Activated CD4-positive, alpha-beta memory T cell treated with anti-CD3 and anti-CD28 coated beads, Interleukin-2, amount 10 ng/mL, durations not matched to agents 7 days and 5 days (primary cell): ENCODE measurements around the gene FADS3. TPM values are rescaled to one million over a fixed set of nuclear protein-coding genes. Genes with fewer than 3 reads are reported as not detected.

Experiments used
- CTCF ChIA-PET: fragments of 350-600 bp; sonication (Branson Sonifier 250); formaldehyde crosslinking; loops from one replicate; lab custom pipeline; 2021; ENCODE audit warnings: antibody characterized with exemption, inconsistent platforms; lab: Charles Lee
- POLR2A ChIA-PET: fragments of 350-600 bp; sonication (Branson Sonifier 250); formaldehyde crosslinking; loops from one replicate; lab custom pipeline; 2021; ENCODE audit warnings: antibody characterized with exemption; lab: Charles Lee
- DNase-seq: peaks from one replicate; pipeline ENCODE4 v3.0.0-alpha.2; 2020
- H3K27ac Mint-ChIP-seq: one replicate; pipeline ENCODE4 v1.8.0; 2021; ENCODE audit warnings: mild to moderate bottlenecking, mixed read lengths
- H3K27me3 Mint-ChIP-seq: one replicate; pipeline ENCODE4 v1.8.0; 2021; ENCODE audit warnings: mixed read lengths
- H3K36me3 Mint-ChIP-seq: one replicate; pipeline ENCODE4 v1.8.0; 2021; ENCODE audit warnings: low read depth, mixed read lengths
- H3K4me1 Mint-ChIP-seq: one replicate; pipeline ENCODE4 v1.8.0; 2021; ENCODE audit warnings: mixed read lengths
- H3K4me3 Mint-ChIP-seq: one replicate; pipeline ENCODE4 v1.8.0; 2021; ENCODE audit warnings: mild to moderate bottlenecking, mixed read lengths
- H3K9me3 Mint-ChIP-seq: one replicate; pipeline ENCODE4 v1.8.0; 2021; ENCODE audit warnings: mixed read lengths
- total RNA-seq, 2 experiments: library from RNA; stranded (reverse); gene quantifications; one replicate each; pipeline ENCODE4 v1.2.3, GENCODE V29; 2021

FADS3 gene
- total RNA-seq, 2 experiments from 2014 or later: 5.2 to 5.4 TPM

DNA sequence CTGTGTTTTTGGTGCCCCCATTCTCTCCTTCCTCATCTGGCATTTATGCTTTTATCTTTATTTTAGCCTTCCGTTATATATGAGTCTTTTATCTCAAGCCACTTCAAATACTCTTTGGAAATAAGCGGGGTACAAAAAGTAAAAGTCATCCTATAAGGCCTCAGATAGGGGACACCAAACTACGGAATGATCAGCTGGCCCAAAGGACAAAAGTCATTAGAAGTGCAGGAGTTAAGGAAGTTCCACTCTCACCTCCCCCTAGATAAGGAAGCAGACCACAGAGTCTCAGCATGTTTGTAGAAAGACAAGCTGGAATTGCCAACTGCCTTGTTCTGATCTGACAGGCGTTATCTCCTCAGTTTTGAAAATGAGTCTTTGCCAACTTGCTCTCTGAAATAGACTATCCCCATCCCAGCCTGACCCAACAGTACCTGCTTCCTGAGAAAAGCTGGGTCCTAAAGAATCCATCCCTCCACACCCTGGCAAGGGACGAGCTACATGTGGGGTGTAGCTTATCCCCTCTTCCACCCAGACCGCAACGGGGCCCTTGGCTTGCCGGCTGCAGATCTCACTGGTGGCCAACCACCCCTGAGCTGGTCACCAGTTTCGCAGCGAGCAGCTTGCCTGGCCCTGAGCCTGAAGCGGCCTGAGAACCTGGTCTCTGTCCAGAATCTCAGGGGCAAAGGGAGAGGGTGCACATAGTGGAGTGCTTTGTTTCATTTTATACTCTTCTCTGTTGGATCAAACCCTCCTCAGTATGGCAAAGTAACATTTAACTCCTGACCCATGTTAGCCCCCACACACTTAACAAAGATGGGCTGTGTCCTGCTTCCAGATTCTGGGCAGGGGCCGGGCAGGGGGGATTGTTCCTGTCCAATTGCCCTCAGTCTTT is 49.5 kb downstream of the FADS3 start:
- ChIA-PET POLR2A (no interaction called here), CTCF (no interaction called here)
- no peak for DNase-seq
- peaks cover 2% of the 10 kb centered on the region for H3K4me1 Mint-ChIP-seq
- H3K27ac Mint-ChIP-seq: peak overlapping the region; percentile 9
- no peaks in the 10 kb centered on the region for H3K27me3 Mint-ChIP-seq
- H3K36me3 Mint-ChIP-seq: peaks cover 71% of the 10 kb centered on the region
- no peaks in the 10 kb centered on the region for H3K9me3 Mint-ChIP-seq
- H3K4me3 Mint-ChIP-seq: no peak overlapping the region

DNA sequence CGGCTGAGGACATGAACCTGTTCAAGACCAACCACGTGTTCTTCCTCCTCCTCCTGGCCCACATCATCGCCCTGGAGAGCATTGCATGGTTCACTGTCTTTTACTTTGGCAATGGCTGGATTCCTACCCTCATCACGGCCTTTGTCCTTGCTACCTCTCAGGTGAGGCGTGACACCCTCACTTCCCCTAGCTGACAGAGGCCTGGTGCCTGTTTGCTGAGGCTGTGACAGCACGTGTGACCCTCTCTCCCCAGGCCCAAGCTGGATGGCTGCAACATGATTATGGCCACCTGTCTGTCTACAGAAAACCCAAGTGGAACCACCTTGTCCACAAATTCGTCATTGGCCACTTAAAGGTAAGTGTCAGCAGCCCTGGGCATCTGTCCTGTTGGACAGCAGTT is 51.0 kb downstream of the FADS3 start:
- no peaks in the 10 kb centered on the region for H3K9me3 Mint-ChIP-seq
- H3K27ac Mint-ChIP-seq: no peak overlapping the region
- no peak overlapping the region for H3K4me3 Mint-ChIP-seq
- peaks cover 65% of the 10 kb centered on the region for H3K36me3 Mint-ChIP-seq
- peaks cover 11% of the 10 kb centered on the region for H3K4me1 Mint-ChIP-seq
- no peak for DNase-seq
- CTCF ChIA-PET: interaction anchor here (0.6 to 1.3 kb wide), 3 partner anchors 38 to 107 kb away, joined by 3 read pairs; no protein-coding TSS in a partner anchor
- no peaks in the 10 kb centered on the region for H3K27me3 Mint-ChIP-seq
- POLR2A ChIA-PET: no interaction called here

DNA sequence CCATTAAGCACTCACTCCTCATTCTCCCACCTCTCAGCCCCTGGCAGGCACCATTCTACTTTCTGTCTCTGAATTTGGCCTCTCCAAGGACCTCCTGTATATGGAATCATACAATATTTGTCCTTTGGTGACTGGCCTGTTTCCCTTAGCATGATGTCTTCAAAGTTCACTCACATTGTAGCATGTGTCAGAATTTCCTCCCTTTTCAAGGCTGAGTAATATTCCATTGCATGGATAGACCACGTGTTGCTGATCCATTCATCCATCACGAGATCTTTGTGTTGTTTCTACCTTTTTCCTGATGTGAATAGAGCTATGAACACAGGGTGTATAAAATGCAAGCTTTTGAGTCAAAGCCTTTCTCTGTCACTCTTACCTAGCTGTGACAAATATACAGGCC is 51.6 kb downstream of the FADS3 start:
- no peaks in the 10 kb centered on the region for H3K27me3 Mint-ChIP-seq
- DNase-seq: no peak
- peaks cover 66% of the 10 kb centered on the region for H3K36me3 Mint-ChIP-seq
- H3K4me1 Mint-ChIP-seq: peaks cover 17% of the 10 kb centered on the region
- no peak overlapping the region for H3K27ac Mint-ChIP-seq
- POLR2A ChIA-PET: no interaction called here
- H3K4me3 Mint-ChIP-seq: no peak overlapping the region
- CTCF ChIA-PET: interaction anchor here (1.0 to 1.3 kb wide), 3 partner anchors 42 to 106 kb away, joined by 3 to 4 read pairs (median 3); no protein-coding TSS in a partner anchor
- no peaks in the 10 kb centered on the region for H3K9me3 Mint-ChIP-seq

DNA sequence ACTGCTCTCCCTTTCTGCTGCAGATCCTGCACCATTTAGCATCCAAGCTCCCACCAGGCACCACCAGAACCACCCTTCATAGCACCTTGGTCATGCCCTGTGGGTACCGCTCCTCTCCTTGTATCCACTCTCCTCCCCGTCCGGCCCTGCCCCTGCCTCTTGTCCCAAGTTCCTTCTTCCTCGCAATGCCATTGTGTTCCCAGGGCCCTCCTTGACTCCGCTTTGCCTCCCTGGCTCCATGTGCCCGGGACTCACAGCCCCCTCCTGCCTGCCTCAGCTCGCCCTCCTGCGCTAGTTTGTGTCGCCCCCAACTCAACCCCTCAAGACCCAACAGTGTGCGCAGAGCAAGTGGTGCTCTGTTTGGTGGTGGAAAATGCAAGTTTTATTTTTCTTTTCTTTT is 52.4 kb downstream of the FADS3 start:
- Mint-ChIP-seq H3K27ac (no peak overlapping the region), H3K4me3 (no peak overlapping the region), H3K9me3 (no peaks in the 10 kb centered on the region), H3K4me1 (peaks cover 25% of the 10 kb centered on the region), H3K27me3 (no peaks in the 10 kb centered on the region), H3K36me3 (peaks cover 72% of the 10 kb centered on the region)
- ChIA-PET POLR2A (no interaction called here), CTCF (no interaction called here)
- no peak for DNase-seq

DNA sequence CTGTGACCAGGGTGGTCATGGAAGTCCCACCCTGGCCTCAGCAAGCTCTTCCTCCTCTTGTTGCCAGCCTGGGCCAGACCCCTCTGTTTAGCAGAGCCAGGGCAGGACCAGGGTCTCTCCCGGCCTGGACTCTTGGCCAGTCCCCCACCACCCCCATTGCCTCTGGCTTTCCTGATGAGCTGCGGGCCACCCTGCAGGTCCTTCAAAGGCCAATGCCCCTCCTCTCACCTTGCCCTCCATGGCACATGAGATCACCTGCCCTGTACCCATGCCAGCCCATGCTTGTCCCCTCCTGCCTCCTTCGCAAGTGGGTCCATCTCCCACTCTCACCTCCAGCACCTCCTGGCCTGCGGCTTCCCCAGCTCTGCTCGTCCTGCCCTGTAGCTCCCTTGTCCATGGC is 52.8 kb downstream of the FADS3 start:
- no peak overlapping the region for H3K4me3 Mint-ChIP-seq
- DNase-seq: no peak
- H3K9me3 Mint-ChIP-seq: no peaks in the 10 kb centered on the region
- peaks cover 76% of the 10 kb centered on the region for H3K36me3 Mint-ChIP-seq
- no peak overlapping the region for H3K27ac Mint-ChIP-seq
- ChIA-PET CTCF (no interaction called here), POLR2A (no interaction called here)
- H3K27me3 Mint-ChIP-seq: no peaks in the 10 kb centered on the region
- H3K4me1 Mint-ChIP-seq: peaks cover 29% of the 10 kb centered on the region

DNA sequence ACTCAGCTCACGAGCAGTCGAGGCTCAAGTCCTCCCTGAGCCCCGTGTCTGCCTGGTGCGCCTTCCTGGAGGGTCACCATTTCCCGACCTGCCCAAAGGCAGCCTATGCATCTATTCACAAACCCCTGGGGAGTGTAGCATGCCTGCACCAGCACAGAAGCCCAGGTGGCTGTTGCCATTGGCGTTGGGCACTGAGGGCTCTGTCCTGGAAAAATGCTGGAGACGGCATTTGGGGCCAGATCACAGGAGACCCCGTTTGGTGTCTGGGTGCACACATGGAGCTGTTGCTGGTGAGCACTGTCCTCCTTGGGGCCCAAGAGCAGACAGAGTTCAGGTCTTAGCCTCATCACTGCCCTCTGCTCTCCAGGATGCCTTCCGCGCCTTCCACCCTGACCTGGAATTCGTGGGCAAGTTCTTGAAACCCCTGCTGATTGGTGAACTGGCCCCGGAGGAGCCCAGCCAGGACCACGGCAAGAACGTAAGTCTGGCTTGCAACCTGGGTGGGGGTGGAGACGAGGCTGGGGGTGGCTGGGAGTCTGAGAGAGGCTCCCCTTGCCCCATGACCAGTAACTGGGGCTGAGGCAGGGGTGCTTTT is 53.8 kb downstream of the FADS3 start:
- DNase-seq: no peak
- ChIA-PET POLR2A (no interaction called here), CTCF (interaction anchor here (1.1 kb wide), 1 partner anchor 21 kb away, joined by 3 read pairs; the partner anchor contains the start of gene FADS1)
- H3K4me1 Mint-ChIP-seq: peaks cover 39% of the 10 kb centered on the region
- H3K27ac Mint-ChIP-seq: no peak overlapping the region
- H3K4me3 Mint-ChIP-seq: no peak overlapping the region
- H3K27me3 Mint-ChIP-seq: no peaks in the 10 kb centered on the region
- H3K9me3 Mint-ChIP-seq: no peaks in the 10 kb centered on the region
- peaks cover 71% of the 10 kb centered on the region for H3K36me3 Mint-ChIP-seq

DNA sequence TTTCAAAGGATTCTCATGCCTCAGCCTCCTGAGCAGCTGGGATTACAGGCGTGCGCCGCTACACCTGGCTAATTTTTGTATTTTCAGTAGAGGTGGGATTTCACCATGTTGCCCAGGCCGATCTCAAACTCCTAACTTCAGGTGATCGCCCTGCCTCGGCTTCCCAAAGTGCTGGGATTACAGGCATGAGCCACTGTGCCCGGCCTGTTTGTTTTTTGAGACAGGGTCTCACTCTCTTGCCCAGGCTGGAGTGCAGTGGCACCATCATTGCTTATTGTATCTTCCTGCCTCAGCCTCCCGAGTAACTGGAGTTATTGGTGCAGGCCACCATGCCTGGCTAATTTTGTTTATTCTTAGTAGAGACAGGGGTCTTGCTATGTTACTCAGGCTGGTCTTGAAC is 55.2 kb downstream of the FADS3 start:
- H3K4me1 Mint-ChIP-seq: peaks cover 51% of the 10 kb centered on the region
- ChIA-PET POLR2A (interaction anchor here (0.7 to 1.0 kb wide), 3 partner anchors 20 to 29 kb away, joined by 3 read pairs; no protein-coding TSS in a partner anchor), CTCF (interaction anchor here (1.1 kb wide), 1 partner anchor 19 kb away, joined by 3 read pairs; the partner anchor contains the start of gene FADS1)
- H3K27me3 Mint-ChIP-seq: no peaks in the 10 kb centered on the region
- H3K27ac Mint-ChIP-seq: peak overlapping the region; percentile 80
- no peak for DNase-seq
- no peak overlapping the region for H3K4me3 Mint-ChIP-seq
- no peaks in the 10 kb centered on the region for H3K9me3 Mint-ChIP-seq
- peaks cover 65% of the 10 kb centered on the region for H3K36me3 Mint-ChIP-seq

DNA sequence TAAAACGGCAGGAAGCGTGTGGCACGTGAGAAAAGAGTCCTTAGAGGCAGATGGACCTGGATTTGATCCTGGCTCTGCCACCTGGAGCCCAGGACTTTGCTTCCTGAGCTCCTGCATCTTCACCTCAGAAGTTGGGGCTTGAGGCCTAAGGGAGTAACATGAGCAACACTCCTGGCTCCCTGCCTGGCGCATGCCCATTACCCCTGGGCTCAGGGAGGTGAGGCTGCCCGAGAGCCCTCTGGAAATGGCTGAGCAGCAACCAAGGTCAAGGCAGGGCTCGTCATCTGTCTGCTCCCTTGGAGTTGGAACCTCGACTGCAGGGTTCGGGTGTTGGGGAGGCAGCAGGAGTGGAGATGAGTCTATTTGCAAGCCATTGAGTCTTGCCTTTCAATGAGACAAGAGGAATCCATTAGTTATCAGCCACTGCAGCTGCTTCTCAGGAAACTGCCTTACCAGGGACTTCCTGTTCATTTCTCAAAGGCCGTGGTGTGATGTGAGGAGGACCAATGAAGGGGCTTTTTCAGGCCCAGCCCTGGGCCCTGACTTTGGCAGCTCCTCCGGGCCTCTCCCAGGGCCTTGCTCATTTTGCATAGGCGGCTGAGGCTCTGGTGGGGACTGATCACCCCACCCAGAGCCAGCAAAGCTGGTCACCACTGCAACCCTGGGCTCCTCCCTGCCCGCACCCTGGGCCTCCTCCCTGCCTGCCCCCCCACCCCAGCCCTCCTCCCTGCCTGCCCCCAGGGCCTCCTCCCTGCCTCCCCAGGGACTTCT is 56.9 kb downstream of the FADS3 start:
- H3K36me3 Mint-ChIP-seq: peaks cover 67% of the 10 kb centered on the region
- peak overlapping the region; percentile 58 for H3K4me3 Mint-ChIP-seq
- peaks cover 1% of the 10 kb centered on the region for H3K27me3 Mint-ChIP-seq
- H3K4me1 Mint-ChIP-seq: peaks cover 67% of the 10 kb centered on the region
- peak; percentile 86 for DNase-seq
- CTCF ChIA-PET: interaction anchor here (0.7 to 1.9 kb wide), 6 partner anchors 16 to 248 kb away, joined by 3 to 6 read pairs (median 4); partner anchors contain the start of gene FADS1
- POLR2A ChIA-PET: interaction anchor here (0.6 to 2.4 kb wide), 9 partner anchors 11 to 191 kb away, joined by 3 to 35 read pairs (median 4); partner anchors contain the start of genes FADS1, FEN1, FTH1 and TMEM258
- H3K9me3 Mint-ChIP-seq: no peaks in the 10 kb centered on the region
- peak overlapping the region; percentile 99 for H3K27ac Mint-ChIP-seq

DNA sequence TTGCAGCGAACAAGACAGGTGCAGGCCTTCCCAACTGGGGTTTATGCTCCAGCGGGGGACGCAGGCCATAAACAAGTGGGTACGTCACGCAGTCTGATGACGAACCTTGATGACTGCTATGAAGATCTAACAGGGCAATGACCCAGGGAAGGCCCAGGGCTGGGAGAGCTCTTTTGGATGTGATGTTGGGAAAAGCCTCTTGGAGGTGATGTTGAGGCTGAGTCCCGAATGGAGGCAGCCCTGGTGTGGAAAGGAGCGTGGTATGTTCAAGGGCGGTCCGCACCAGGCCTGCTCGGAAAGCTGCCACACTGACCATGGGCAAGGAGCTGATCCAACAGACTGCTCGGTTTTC is 57.4 kb downstream of the FADS3 start:
- POLR2A ChIA-PET: interaction anchor here (0.6 to 2.4 kb wide), 8 partner anchors 11 to 191 kb away, joined by 3 to 35 read pairs (median 5); partner anchors contain the start of genes FADS1, FEN1, FTH1 and TMEM258
- Mint-ChIP-seq H3K4me3 (peak overlapping the region; percentile 58), H3K36me3 (peaks cover 67% of the 10 kb centered on the region)

DNA sequence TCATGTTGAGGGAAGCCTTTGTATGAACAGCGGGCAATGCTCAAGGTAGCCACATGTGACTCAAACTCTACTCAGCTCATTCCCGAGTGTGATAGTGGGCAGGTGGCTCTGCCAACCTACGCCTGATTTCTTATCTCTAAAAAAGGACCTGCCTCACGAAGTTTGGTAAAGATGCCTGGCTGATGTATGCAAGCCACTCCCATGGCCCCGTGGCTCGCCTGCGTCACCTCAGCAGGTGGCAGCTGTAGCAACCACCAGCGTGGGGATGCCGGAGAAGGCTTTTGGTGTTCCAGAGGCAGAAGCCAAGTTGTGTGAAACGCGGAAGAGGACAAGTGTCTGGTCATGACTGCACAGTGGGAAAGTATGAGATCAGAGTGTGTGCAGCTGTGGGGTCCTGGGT is 57.9 kb downstream of the FADS3 start:
- Mint-ChIP-seq H3K36me3 (peaks cover 65% of the 10 kb centered on the region), H3K4me1 (peaks cover 70% of the 10 kb centered on the region), H3K27ac (peak overlapping the region; percentile 99), H3K27me3 (peaks cover 1% of the 10 kb centered on the region), H3K9me3 (no peaks in the 10 kb centered on the region), H3K4me3 (no peak overlapping the region)
- no peak for DNase-seq
- ChIA-PET POLR2A (interaction anchor here (1.2 to 2.4 kb wide), 5 partner anchors 10 to 135 kb away, joined by 3 to 35 read pairs (median 7); partner anchors contain the start of genes FADS1, FEN1, FTH1 and TMEM258), CTCF (interaction anchor here (1.7 to 1.9 kb wide), 2 partner anchors 37 to 249 kb away, joined by 4 to 6 read pairs; no protein-coding TSS in a partner anchor)

More for the DNA sequence above, 57.4 kb downstream of the FADS3 start:
- no peak for DNase-seq
- H3K27ac Mint-ChIP-seq: peak overlapping the region; percentile 99
- H3K4me1 Mint-ChIP-seq: peaks cover 70% of the 10 kb centered on the region
- H3K9me3 Mint-ChIP-seq: no peaks in the 10 kb centered on the region
- peaks cover 1% of the 10 kb centered on the region for H3K27me3 Mint-ChIP-seq
- CTCF ChIA-PET: interaction anchor here (0.7 to 1.9 kb wide), 5 partner anchors 16 to 248 kb away, joined by 3 to 6 read pairs (median 4); partner anchors contain the start of gene FADS1

DNA sequence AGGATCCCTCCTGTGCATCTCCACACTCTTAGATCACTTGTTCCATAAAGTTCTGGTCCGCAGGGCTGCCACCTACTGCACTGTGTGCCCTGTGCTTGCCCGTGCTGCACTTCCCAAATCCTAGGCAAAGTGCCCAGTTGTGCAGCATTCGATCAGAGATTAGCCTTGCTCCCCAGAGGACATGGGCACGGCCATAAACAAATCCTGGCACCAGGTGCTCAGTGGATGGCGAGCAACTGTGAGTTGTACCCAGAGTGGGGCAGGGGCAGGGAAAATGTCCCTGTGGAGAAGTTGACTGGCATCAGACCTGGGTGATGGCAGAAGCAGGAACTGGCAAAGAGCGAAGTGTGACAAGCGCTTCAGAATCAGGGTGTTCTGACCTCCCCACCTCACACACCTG is 58.6 kb downstream of the FADS3 start:
- POLR2A ChIA-PET: interaction anchor here (2.4 kb wide), 1 partner anchor 40 kb away, joined by 12 read pairs; the partner anchor contains the start of genes FEN1 and TMEM258
- CTCF ChIA-PET: no interaction called here
- Mint-ChIP-seq H3K4me1 (peaks cover 70% of the 10 kb centered on the region), H3K4me3 (no peak overlapping the region), H3K9me3 (no peaks in the 10 kb centered on the region), H3K36me3 (peaks cover 64% of the 10 kb centered on the region), H3K27me3 (peaks cover 3% of the 10 kb centered on the region), H3K27ac (peak overlapping the region; percentile 99)
- no peak for DNase-seq

DNA sequence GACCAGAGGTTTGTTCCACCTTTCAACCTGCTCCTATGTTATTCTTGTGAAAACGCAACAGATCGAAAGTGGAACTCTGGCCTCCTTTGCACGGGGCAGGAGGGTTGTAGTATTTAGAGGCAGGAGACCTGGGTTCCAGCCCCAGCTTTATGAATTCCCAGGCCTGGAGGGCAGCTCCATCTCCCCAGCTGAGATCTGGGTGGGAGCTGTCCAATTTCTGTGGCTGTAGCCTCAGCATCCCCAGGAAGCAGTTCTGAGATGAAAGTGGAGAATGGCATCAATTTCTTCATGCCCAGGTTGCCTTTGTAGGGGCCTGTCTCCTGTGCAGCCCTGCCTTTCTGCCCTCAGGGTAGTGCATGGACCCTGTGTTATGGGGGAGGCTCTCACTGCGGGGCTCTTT is 59.1 kb downstream of the FADS3 start:
- Mint-ChIP-seq H3K36me3 (peaks cover 64% of the 10 kb centered on the region), H3K4me1 (peaks cover 71% of the 10 kb centered on the region), H3K9me3 (no peaks in the 10 kb centered on the region), H3K27ac (peak overlapping the region; percentile 99), H3K4me3 (no peak overlapping the region), H3K27me3 (peaks cover 5% of the 10 kb centered on the region)
- POLR2A ChIA-PET: interaction anchor here (0.7 kb wide), 1 partner anchor 39 kb away, joined by 3 read pairs; the partner anchor contains the start of gene FEN1
- no peak for DNase-seq
- CTCF ChIA-PET: no interaction called here
